Small intestine (tissue), 7 donors: ENCODE measurements around the gene PRICKLE3. TPM values are rescaled to one million over a fixed set of nuclear protein-coding genes. Genes with fewer than 3 reads are reported as not detected.

ENCODE experiments used
- DNase-seq, 2 donors: peaks; one replicate each; pipeline versions ENCODE4 v3.0.0 to v3.0.0-alpha.2; 2013
- FAIRE-seq: peaks from 2 replicates; lab custom pipeline; 2012; peaks lifted over from hg19 to GRCh38; lab: Jason Lieb, UNC
- H3K27ac ChIP-seq, 3 donors: one replicate each; pipeline ENCODE4 v1.5.1; 2013; ENCODE audit warnings: low read length in 2 of 3, mild to moderate bottlenecking in 2 of 3, control low read depth in 1 of 3, inconsistent platforms in 1 of 3, low read depth in 1 of 3, moderate library complexity in 1 of 3
- H3K27me3 ChIP-seq, 3 donors: one replicate each; pipeline ENCODE4 v1.6.1; 2013; ENCODE audit warnings: low read length in 3 of 3, inconsistent platforms in 1 of 3; ENCODE audit not compliant: control insufficient read depth in 3 of 3, insufficient read depth in 3 of 3
- H3K36me3 ChIP-seq, 3 donors: one replicate each; pipeline ENCODE4 v1.6.1; 2013; ENCODE audit warnings: low read length in 3 of 3, inconsistent platforms in 1 of 3, low read depth in 1 of 3, mild to moderate bottlenecking in 1 of 3, moderate library complexity in 1 of 3; ENCODE audit not compliant: control insufficient read depth in 3 of 3, insufficient read depth in 2 of 3
- H3K4me1 ChIP-seq, 3 donors: one replicate each; pipeline ENCODE4 v1.6.1; 2013; ENCODE audit warnings: low read length in 2 of 3, inconsistent platforms in 1 of 3, low read depth in 1 of 3, mild to moderate bottlenecking in 1 of 3, moderate library complexity in 1 of 3; ENCODE audit not compliant: control insufficient read depth in 3 of 3, insufficient read depth in 2 of 3
- H3K4me3 ChIP-seq, 3 donors: one replicate each; pipeline ENCODE4 v1.5.1; 2013; ENCODE audit warnings: low read length in 3 of 3, control low read depth in 1 of 3, inconsistent platforms in 1 of 3, low read depth in 1 of 3, mild to moderate bottlenecking in 1 of 3, moderate library complexity in 1 of 3
- H3K9me3 ChIP-seq, 2 donors: one replicate each; pipeline ENCODE4 v1.6.1; 2013; ENCODE audit warnings: low read depth in 1 of 2, low read length in 1 of 2; ENCODE audit not compliant: control insufficient read depth in 2 of 2, insufficient read depth in 1 of 2
- WGBS, 3 donors: extraction: QIAGEN DNeasy Blood & Tissue Kit; methylation state at CpG; one replicate each; pipeline ENCODE4 v1.1.7; 2013; 5-methylcytosine and 5-hydroxymethylcytosine counted together
- polyA plus RNA-seq, 4 donors: library from polyadenylated mRNA; stranded (reverse) in 3 of 4; unstranded in 1 of 4; fragments of 200-250 nt in 3 of 4; fragments of 120-200 nt in 1 of 4; gene quantifications; one replicate each; pipeline versions ENCODE4 v1.2.1 to v1.2.3, GENCODE V29; 2013
- donor health status: healthy with polysubstance abuse.
- donor health status: control.
- donor health status: control.
- donor health status: Bipolar disorder and iron deficiency.
- donor health status: healthy.

Gene PRICKLE3
- polyA plus RNA-seq, 4 donors, result 3.6 to 6.8 (median 5.5) TPM

GRCh38 chrX:49184294-49185281 lies 1.6 kb downstream of the PRICKLE3 start:
- Histone ChIP-seq H3K4me1 (peaks cover 0 to 9% (median 3%) of the 10 kb centered on the region in 3 donors), H3K9me3 (no peaks in the 10 kb centered on the region), H3K27me3 (no peaks in the 10 kb centered on the region), H3K27ac (peak overlapping the region in 2 of 3 donors; percentile 68 to 88), H3K4me3 (peak overlapping the region; percentile 15 to 60 (median 56)), H3K36me3 (peaks cover 2 to 19% (median 4%) of the 10 kb centered on the region in 3 donors)
- FAIRE-seq (no peak), DNase-seq (peak; percentile 93)
- 12 to 56% (median 24%) methylated on average over 21 to 46 of the region's 46 CpGs for WGBS, 3 donors

- H3K27ac ChIP-seq, result peak overlapping the region in 2 of 3 donors; percentile 68 to 88
- DNase-seq (no peak), FAIRE-seq (no peak)
- H3K4me3 ChIP-seq, result no peak overlapping the region
- H3K9me3 ChIP-seq, result no peaks in the 10 kb centered on the region
- peaks cover 0 to 9% (median 3%) of the 10 kb centered on the region in 3 donors for H3K4me1 ChIP-seq
- no peaks in the 10 kb centered on the region for H3K27me3 ChIP-seq
- H3K36me3 ChIP-seq, result peaks cover 4 to 27% (median 4%) of the 10 kb centered on the region in 3 donors
- WGBS, 3 donors, result 82 to 88% (median 84%) methylated on average over 16 to 18 of the region's 18 CpGs
Observed at GRCh38 chrX:49183701-49184281, 2.4 kb downstream of the PRICKLE3 start.

- Histone ChIP-seq H3K27me3 (no peaks in the 10 kb centered on the region), H3K4me3 (no peak overlapping the region), H3K9me3 (no peaks in the 10 kb centered on the region), H3K4me1 (peaks cover 0 to 3% (median 0%) of the 10 kb centered on the region in 3 donors), H3K27ac (no peak overlapping the region), H3K36me3 (peaks cover 4 to 65% (median 4%) of the 10 kb centered on the region in 3 donors)
- 72 to 87% (median 83%) methylated on average over 2 of the region's 2 CpGs for WGBS, 3 donors
- FAIRE-seq, result no peak
- DNase-seq, result no peak
Observed at GRCh38 chrX:49179358-49179757, 6.8 kb downstream of the PRICKLE3 start.

GRCh38 chrX:49178537-49178936 lies 7.6 kb downstream of the PRICKLE3 start:
- Histone ChIP-seq H3K4me3 (no peak overlapping the region), H3K27me3 (no peaks in the 10 kb centered on the region), H3K4me1 (no peaks in the 10 kb centered on the region), H3K36me3 (peaks cover 4 to 70% (median 5%) of the 10 kb centered on the region in 3 donors), H3K9me3 (no peaks in the 10 kb centered on the region), H3K27ac (no peak overlapping the region)
- DNase-seq, result no peak
- no peak for FAIRE-seq
- 83 to 88% (median 86%) methylated on average over 2 to 3 of the region's 3 CpGs for WGBS, 3 donors

GRCh38 chrX:49177873-49178480 lies 8.2 kb downstream of the PRICKLE3 start:
- peaks cover 0 to 3% (median 0%) of the 10 kb centered on the region in 3 donors for H3K4me1 ChIP-seq
- H3K9me3 ChIP-seq, result no peaks in the 10 kb centered on the region
- peaks cover 0 to 70% (median 9%) of the 10 kb centered on the region in 3 donors for H3K36me3 ChIP-seq
- no peak overlapping the region for H3K4me3 ChIP-seq
- no peak overlapping the region for H3K27ac ChIP-seq
- H3K27me3 ChIP-seq, result no peaks in the 10 kb centered on the region
- FAIRE-seq, result no peak
- 91 to 95% (median 92%) methylated on average over 14 to 23 of the region's 23 CpGs for WGBS, 3 donors
- DNase-seq, result no peak

- H3K4me3 ChIP-seq, result no peak overlapping the region
- peak in 1 of 2 donors; percentile 37 for DNase-seq
- FAIRE-seq, result no peak
- H3K27me3 ChIP-seq, result no peaks in the 10 kb centered on the region
- no peaks in the 10 kb centered on the region for H3K9me3 ChIP-seq
- H3K36me3 ChIP-seq, result peaks cover 0 to 68% (median 9%) of the 10 kb centered on the region in 3 donors
- H3K4me1 ChIP-seq, result peaks cover 0 to 5% (median 0%) of the 10 kb centered on the region in 3 donors
- H3K27ac ChIP-seq, result peak overlapping the region in 1 of 3 donors; percentile 41
- 52 to 76% (median 69%) methylated on average over 4 of the region's 4 CpGs for WGBS, 3 donors
Observed at GRCh38 chrX:49177338-49177833, 8.8 kb downstream of the PRICKLE3 start.

GRCh38 chrX:49176421-49177326 lies 9.5 kb downstream of the PRICKLE3 start:
- peak overlapping the region in 1 of 3 donors; percentile 45 for H3K27ac ChIP-seq
- peaks cover 0 to 66% (median 9%) of the 10 kb centered on the region in 3 donors for H3K36me3 ChIP-seq
- FAIRE-seq, result no peak

More at GRCh38 chrX:49176421-49177326, 9.5 kb downstream of the PRICKLE3 start:
- H3K4me1 ChIP-seq, result peaks cover 0 to 5% (median 0%) of the 10 kb centered on the region in 3 donors
- peak in 1 of 2 donors; percentile 33 for DNase-seq
- no peak overlapping the region for H3K4me3 ChIP-seq
- 54 to 68% (median 65%) methylated on average over 22 to 27 of the region's 27 CpGs for WGBS, 3 donors
- no peaks in the 10 kb centered on the region for H3K27me3 ChIP-seq
- H3K9me3 ChIP-seq, result no peaks in the 10 kb centered on the region
